Medulla oblongata (tissue), 1 donor: ENCODE measurements around the gene AMN.
A peak's percentile ranks its signal among the peaks of the same experiment; 100 is the strongest.

Experiments
- DNase-seq: peaks from one replicate; pipeline ENCODE4 v3.0.0-alpha.2; 2015; ENCODE audit errors: extremely low spot score

AMN gene

GRCh38 chr14:102943979-102944378 is 21.5 kb downstream of the AMN start:
- DNase-seq = no peak

- DNase-seq = no peak
These were observed 22.2 kb downstream of the AMN start for GRCh38 chr14:102944448-102945330.

- no peak for DNase-seq
These were observed 23.1 kb downstream of the AMN start for GRCh38 chr14:102945346-102946130.

DNA sequence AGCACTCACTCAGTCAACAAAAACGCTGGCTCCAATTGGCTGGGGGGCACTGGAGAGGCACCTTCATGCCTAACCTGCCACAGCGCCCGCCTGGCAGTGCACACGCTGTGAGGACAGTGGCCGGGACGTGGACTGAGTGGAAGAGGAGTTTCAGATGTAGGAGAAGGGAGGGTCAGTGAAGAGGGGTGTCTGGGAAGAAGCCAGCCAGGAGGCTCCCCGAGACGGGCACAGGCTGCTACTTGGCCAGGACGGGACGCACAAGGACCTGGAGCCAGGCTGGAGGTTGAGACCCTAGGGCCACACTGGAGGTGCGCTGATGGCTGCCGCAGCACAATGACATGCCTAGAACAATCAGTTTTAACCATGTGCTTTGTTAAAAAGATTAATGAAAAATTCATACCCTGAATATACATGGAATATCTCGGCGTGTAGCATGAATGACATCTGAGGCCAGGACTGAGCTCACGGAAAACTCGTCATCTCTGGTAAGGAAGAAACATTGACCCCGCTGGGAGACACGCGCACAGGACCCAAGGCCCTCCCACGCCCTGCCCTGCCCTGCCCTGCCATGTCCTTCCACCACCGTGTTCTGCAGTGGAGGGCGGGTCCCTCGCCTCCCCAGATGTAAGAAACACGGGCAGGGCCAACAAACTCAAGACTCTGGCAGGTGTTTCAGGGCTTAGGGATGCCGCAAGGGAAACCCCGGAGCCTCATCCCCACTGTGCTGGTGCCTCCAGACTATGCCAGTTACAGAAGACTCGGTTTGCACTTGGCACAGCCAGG is 25.0 kb downstream of the AMN start:
- DNase-seq = no peak

- DNase-seq = no peak
These were observed 26.2 kb downstream of the AMN start for GRCh38 chr14:102948698-102949061.

- peak; percentile 51 for DNase-seq
These were observed 26.8 kb downstream of the AMN start for GRCh38 chr14:102949062-102949800.

- DNase-seq = peak; percentile 83
These were observed 27.5 kb downstream of the AMN start for GRCh38 chr14:102949801-102950451.

DNA sequence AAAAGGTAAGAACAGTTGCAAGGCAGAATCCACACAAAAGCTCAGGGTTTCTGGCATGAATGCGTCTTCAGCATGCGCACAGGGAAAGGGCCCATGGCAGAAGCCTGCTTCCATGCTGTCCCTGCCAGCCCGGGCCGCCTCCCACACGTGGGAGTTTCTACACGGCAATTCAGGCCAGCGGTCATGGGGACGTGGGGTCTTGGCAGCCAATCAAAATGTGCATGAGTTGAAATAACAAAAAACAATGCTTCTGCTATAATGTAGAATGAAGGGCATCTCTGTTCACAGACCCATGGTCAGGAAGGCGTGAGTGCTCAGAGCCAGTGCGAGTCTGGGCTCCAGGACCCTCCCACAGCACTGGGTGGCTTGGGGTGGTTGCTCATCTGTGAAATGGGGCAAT is 28.6 kb downstream of the AMN start:
- peak; percentile 92 for DNase-seq

DNA sequence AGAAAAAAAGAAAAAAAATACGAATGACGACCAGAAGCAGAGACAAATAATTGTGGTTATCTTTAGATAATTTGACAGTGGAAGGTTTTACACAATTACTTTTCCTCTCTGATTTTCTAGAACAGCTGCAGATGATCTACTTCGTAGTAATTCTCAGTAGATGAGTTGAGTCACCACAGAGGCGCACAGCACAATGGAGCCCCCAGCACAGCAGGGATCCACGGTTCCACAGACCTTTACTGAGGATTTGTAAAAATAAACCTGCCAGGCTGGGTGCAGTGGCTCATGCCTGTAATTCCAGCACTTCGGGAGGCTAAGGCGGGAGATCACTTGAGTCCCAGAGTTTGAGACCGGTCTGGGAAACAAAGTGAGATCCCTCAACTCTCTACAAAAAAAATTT is 29.3 kb downstream of the AMN start:
- no peak for DNase-seq

GRCh38 chr14:102952276-102952675 is 29.8 kb downstream of the AMN start:
- DNase-seq = no peak

GRCh38 chr14:102953100-102953499 is 30.6 kb downstream of the AMN start:
- DNase-seq = no peak

GRCh38 chr14:102954081-102954789 is 31.8 kb downstream of the AMN start:
- no peak for DNase-seq

GRCh38 chr14:102955636-102956408 is 33.4 kb downstream of the AMN start:
- no peak for DNase-seq

DNA sequence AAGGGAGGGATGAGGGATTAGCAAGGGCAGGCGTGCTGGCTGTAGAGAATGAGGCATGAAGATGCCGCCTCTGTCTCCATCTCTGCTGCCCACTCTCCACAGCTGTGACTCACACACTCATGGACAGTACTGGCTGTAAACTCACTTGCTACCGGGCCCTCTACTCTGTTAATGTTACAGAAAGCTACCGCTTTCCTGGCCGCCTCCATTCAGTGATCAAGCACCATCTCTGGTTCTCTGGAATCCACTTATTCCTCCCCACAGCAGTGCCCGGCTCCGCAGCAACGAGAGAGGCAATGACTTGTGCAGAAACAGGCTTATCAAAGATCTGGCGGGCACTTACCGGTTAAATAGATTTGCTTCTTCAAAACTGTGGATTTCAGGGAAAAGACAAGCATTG is 34.8 kb downstream of the AMN start:
- no peak for DNase-seq

DNA sequence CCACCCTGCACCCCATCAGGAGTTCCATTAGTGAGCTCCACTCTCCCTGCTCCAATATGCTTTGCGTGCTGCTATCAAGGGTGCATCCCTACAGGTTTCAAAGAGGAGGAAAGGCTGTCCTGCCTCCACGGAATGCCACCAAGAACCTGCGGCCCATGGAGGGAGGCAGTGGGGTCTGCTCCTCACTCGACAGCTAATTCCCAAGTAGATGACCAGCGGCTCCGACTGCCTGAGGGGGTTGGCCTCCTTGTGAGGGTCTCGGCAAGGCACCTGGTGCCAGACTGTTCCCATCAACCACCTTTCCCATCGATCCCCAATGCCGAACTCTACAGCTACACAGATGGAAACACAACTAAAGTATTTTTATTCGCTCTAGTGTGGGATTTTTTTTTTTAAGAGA is 36.0 kb downstream of the AMN start:
- no peak for DNase-seq

DNA sequence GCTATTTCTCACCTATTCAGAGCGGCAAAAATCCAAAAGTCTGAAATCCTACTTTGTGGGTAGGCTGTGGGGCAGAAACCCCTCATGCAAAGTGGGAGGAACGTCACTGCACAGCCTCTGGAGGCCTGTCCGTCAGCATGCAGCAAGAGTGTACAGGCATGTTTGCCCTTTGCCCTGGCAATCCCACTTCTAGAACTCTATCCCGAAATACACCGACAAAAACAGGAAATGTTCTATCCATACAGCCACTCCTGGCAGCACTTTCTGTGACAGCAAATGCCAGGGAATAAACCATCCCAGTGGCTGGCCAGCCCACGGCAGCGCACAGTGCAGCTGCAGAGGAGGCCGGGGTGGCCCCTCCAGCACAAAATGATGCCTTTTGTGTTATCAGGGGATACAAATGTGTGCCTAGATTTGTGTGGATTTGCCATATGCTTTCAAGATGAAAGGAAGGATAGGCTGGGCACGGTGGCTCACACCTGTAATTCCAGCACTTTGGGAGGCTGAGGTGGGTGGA is 39.7 kb downstream of the AMN start:
- no peak for DNase-seq

DNA sequence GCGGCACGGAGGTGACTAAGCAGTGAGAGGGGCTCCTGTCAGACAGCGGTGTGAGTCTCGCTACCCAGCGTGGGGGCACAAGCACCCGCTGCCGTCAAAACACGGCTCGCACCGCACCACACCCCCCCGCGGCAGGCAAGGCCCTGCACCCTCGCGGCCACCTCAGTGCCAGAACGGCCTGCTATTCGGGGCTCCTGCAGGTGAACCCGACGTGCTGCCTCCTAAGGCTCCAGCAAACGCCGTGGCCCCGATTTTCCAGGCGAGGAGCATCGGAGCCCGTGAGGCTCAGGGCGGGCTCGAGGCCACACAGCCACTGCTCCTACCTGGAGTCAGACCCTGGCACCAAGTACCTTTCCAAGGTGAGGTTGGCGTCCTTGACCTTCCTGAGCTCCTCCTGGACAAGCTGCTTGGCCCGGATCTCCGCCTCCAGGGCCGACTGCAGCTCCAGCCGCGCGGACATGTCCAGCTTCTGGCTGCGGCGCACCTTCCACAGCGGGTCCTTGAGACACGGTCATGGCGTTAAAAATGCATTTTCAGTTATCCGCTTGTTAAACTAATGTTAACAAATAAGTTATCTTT is 41.8 kb downstream of the AMN start:
- no peak for DNase-seq

GRCh38 chr14:102965282-102965681 is 42.8 kb downstream of the AMN start:
- DNase-seq = no peak
